IPS-18a (cell line): Measurements from ENCODE around the gene ANO2.

Source experiments
- H3K27ac ChIP-seq: one replicate; pipeline ENCODE4 v1.5.1; 2013; ENCODE audit warnings: low read length
- H3K27me3 ChIP-seq: one replicate; pipeline ENCODE4 v1.6.1; 2013; ENCODE audit warnings: mild to moderate bottlenecking, low read length; ENCODE audit not compliant: control insufficient read depth, insufficient read depth
- H3K36me3 ChIP-seq: one replicate; pipeline ENCODE4 v1.6.1; 2013; ENCODE audit warnings: low read depth, low read length; ENCODE audit not compliant: control insufficient read depth
- H3K4me1 ChIP-seq: one replicate; pipeline ENCODE4 v1.6.1; 2013; ENCODE audit warnings: low read depth, low read length; ENCODE audit not compliant: control insufficient read depth
- H3K4me3 ChIP-seq: one replicate; pipeline ENCODE4 v1.5.1; 2013; ENCODE audit warnings: low read length
- H3K9ac ChIP-seq: one replicate; pipeline ENCODE4 v1.6.1; 2013; ENCODE audit warnings: mild to moderate bottlenecking, low read length, moderate library complexity
- H3K9me3 ChIP-seq: one replicate; pipeline ENCODE4 v1.6.1; 2013; ENCODE audit warnings: low read depth, low read length; ENCODE audit not compliant: control insufficient read depth

Gene ANO2

DNA sequence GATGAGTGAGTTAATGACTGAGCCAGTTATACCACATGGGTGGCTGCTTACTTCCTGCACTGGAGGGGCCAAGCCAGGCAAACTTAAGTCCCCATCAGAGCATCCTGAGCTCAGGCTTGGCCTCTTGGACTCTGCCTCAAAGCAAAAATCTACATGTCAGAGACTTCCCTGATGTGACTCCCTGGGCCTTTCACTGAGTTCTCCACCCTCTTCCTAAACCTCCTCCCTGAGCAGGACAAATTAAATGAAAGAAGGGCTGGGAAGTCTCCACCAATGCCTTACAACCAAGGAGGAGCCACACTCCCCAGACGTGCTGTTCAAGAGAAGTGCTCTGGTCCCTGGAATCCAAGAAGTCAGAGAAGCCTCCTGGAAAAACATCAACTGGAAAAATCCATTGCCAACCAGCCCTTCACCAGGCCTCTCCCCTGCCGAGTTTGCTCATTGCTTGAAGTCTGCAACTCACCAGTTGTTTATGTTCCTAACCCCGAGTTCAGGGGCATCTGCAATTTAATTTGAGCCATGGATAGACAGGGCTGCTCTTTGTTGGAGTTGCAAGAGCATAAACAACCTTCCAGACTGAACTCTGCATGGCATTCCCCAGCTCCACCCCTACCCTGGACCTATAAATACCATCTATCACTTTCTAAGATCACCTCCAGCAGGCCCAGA, 160.5 kb downstream of the ANO2 start:
- Histone ChIP-seq H3K27ac (no peak overlapping the region), H3K27me3 (no peaks in the 10 kb centered on the region), H3K36me3 (no peaks in the 10 kb centered on the region), H3K9me3 (no peaks in the 10 kb centered on the region), H3K4me3 (no peak overlapping the region), H3K9ac (no peak overlapping the region), H3K4me1 (no peaks in the 10 kb centered on the region)

- no peaks in the 10 kb centered on the region for H3K27me3 ChIP-seq
- H3K4me1 ChIP-seq = no peaks in the 10 kb centered on the region
- H3K9me3 ChIP-seq = no peaks in the 10 kb centered on the region
- no peaks in the 10 kb centered on the region for H3K36me3 ChIP-seq
- H3K9ac ChIP-seq = no peak overlapping the region
- no peak overlapping the region for H3K27ac ChIP-seq
- H3K4me3 ChIP-seq = no peak overlapping the region
Measured at GRCh38 chr12:5783289-5783920, 161.7 kb downstream of the ANO2 start.

DNA sequence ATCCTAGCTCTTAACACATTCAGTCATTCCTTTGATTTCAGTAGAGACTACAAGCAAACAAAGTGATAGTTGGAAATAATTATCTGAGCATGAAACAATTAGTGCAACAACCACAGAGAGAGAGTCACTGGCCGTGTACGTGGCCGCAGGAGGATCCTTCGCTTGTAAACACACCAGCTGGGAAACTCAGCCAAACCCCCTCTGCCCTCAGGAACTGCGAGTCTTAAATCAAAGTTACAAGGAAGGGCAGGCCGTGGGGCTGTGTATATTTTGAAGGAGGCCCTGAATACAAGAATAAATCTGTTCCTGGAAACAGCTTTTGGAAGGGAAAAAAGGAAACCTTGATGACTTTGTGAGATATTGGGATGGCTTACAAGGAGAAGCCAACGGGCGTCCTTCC, 164.5 kb downstream of the ANO2 start:
- H3K4me1 ChIP-seq = no peaks in the 10 kb centered on the region
- H3K4me3 ChIP-seq = no peak overlapping the region
- H3K27me3 ChIP-seq = no peaks in the 10 kb centered on the region
- H3K27ac ChIP-seq = no peak overlapping the region
- no peak overlapping the region for H3K9ac ChIP-seq
- no peaks in the 10 kb centered on the region for H3K9me3 ChIP-seq
- no peaks in the 10 kb centered on the region for H3K36me3 ChIP-seq

DNA sequence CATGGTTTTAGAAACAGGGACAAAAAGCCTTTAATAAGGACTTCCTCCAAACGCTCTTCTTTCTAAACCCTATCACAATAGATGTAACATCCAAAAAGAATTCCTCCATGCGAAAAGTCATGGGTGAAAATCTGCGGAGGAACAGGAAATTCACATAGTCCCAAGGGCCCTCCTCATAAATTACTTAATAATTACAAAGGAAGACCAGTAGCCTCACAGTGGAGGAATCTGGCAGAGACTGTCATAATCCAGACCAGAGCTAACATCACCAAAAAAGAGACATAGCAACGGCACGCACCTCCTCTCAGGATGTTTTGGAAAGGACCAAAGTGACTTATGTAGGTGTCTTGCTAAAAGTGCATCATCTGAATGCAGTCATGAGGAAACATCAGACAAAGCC, 165.7 kb downstream of the ANO2 start:
- no peaks in the 10 kb centered on the region for H3K9me3 ChIP-seq
- no peaks in the 10 kb centered on the region for H3K36me3 ChIP-seq
- H3K4me3 ChIP-seq = no peak overlapping the region
- H3K9ac ChIP-seq = no peak overlapping the region
- H3K27ac ChIP-seq = no peak overlapping the region
- no peaks in the 10 kb centered on the region for H3K4me1 ChIP-seq
- no peaks in the 10 kb centered on the region for H3K27me3 ChIP-seq

GRCh38 chr12:5778821-5779220, 166.2 kb downstream of the ANO2 start:
- no peaks in the 10 kb centered on the region for H3K27me3 ChIP-seq
- no peaks in the 10 kb centered on the region for H3K9me3 ChIP-seq
- H3K27ac ChIP-seq = no peak overlapping the region
- H3K9ac ChIP-seq = no peak overlapping the region
- H3K36me3 ChIP-seq = no peaks in the 10 kb centered on the region
- H3K4me3 ChIP-seq = no peak overlapping the region
- H3K4me1 ChIP-seq = no peaks in the 10 kb centered on the region

GRCh38 chr12:5777451-5777850, 167.6 kb downstream of the ANO2 start:
- no peaks in the 10 kb centered on the region for H3K9me3 ChIP-seq
- no peaks in the 10 kb centered on the region for H3K27me3 ChIP-seq
- H3K9ac ChIP-seq = no peak overlapping the region
- H3K4me1 ChIP-seq = no peaks in the 10 kb centered on the region
- no peak overlapping the region for H3K27ac ChIP-seq
- H3K4me3 ChIP-seq = no peak overlapping the region
- H3K36me3 ChIP-seq = no peaks in the 10 kb centered on the region

DNA sequence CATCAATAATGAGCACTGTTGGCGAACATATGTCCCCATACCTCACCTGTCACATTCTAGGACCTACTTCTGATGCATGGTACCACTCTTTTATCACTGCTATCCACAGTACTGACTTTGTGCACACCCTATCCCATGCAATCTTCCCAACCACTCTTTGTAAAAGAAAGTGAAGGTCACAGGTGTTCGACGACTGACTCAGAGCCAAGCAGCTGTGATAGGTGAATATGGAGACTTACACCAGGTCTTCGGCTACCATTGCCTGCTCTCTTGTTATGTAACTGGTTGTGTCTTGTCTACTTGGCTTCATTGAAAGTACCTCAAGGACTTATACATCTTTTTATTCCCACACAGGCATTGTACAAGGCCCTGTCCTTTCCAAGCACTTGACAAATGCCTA, 169.0 kb downstream of the ANO2 start:
- H3K4me1 ChIP-seq = no peaks in the 10 kb centered on the region
- H3K9me3 ChIP-seq = no peaks in the 10 kb centered on the region
- no peak overlapping the region for H3K27ac ChIP-seq
- H3K27me3 ChIP-seq = no peaks in the 10 kb centered on the region
- no peaks in the 10 kb centered on the region for H3K36me3 ChIP-seq
- H3K4me3 ChIP-seq = no peak overlapping the region
- no peak overlapping the region for H3K9ac ChIP-seq

GRCh38 chr12:5773550-5773949, 171.5 kb downstream of the ANO2 start:
- no peaks in the 10 kb centered on the region for H3K27me3 ChIP-seq
- H3K9me3 ChIP-seq = no peaks in the 10 kb centered on the region
- no peak overlapping the region for H3K27ac ChIP-seq
- H3K4me1 ChIP-seq = no peaks in the 10 kb centered on the region
- no peak overlapping the region for H3K9ac ChIP-seq
- no peak overlapping the region for H3K4me3 ChIP-seq
- H3K36me3 ChIP-seq = no peaks in the 10 kb centered on the region

DNA sequence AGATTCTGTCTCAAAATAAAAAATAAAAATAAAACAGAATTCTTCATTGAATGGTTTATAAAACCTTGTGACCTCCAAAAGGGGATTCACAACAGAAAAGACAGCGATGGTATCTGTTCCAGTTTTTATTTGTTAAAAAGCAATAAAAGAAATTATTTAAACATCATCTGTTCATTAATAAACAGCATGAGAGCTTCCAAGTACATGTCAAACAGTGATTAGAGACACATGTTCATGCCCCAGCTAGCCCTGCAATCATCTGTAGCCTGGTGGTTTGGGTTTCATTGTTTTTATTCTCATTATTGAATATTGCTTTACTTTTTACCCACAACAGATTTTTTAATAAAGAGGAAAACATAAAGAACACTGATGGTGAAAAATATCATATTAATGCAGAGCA, 173.3 kb downstream of the ANO2 start:
- Histone ChIP-seq H3K27me3 (no peaks in the 10 kb centered on the region), H3K27ac (no peak overlapping the region), H3K9ac (no peak overlapping the region), H3K36me3 (no peaks in the 10 kb centered on the region), H3K4me1 (no peaks in the 10 kb centered on the region), H3K9me3 (no peaks in the 10 kb centered on the region), H3K4me3 (no peak overlapping the region)

GRCh38 chr12:5770727-5771126, 174.3 kb downstream of the ANO2 start:
- no peak overlapping the region for H3K27ac ChIP-seq
- H3K9ac ChIP-seq = no peak overlapping the region
- no peaks in the 10 kb centered on the region for H3K4me1 ChIP-seq
- H3K4me3 ChIP-seq = no peak overlapping the region
- no peaks in the 10 kb centered on the region for H3K27me3 ChIP-seq
- no peaks in the 10 kb centered on the region for H3K9me3 ChIP-seq
- no peaks in the 10 kb centered on the region for H3K36me3 ChIP-seq

DNA sequence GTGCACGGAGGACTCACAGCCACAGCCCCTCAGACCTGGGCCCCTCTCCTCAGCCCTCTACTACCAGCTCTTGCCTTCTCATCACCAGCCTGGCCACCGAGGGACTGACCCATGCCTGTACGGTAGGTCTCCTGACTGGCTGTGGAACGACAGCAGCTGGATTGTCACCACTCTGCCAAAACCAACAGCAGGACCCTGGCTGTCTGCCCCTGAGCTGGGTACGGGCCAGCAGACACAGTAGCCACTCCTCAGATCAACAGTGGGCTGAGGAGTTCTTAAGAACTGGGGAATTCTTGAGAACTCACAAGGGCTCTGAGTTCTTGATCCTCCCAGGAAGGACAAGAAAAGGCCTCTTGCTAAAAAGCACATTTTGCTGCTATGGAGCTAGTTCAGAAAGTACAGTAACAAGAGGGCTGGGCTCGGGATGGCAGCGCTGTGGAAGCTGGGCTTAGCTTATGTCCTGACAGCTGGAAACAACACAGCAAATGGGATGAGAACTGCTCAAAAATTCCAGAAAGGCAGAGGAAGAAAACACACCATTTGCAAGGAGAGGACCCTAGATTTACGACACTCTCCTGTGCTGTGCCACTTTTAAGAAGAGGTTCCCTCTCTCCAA, 176.4 kb downstream of the ANO2 start:
- Histone ChIP-seq H3K27me3 (no peaks in the 10 kb centered on the region), H3K36me3 (no peaks in the 10 kb centered on the region), H3K4me3 (no peak overlapping the region), H3K9me3 (no peaks in the 10 kb centered on the region), H3K27ac (no peak overlapping the region), H3K4me1 (no peaks in the 10 kb centered on the region), H3K9ac (no peak overlapping the region)

- Histone ChIP-seq H3K9ac (no peak overlapping the region), H3K9me3 (no peaks in the 10 kb centered on the region), H3K27ac (no peak overlapping the region), H3K27me3 (no peaks in the 10 kb centered on the region), H3K4me1 (no peaks in the 10 kb centered on the region), H3K4me3 (no peak overlapping the region), H3K36me3 (no peaks in the 10 kb centered on the region)
Measured at GRCh38 chr12:5768171-5768570, 176.9 kb downstream of the ANO2 start.
